Measurements from ENCODE around the gene RRBP1. TPM values are rescaled to one million over a fixed set of nuclear protein-coding genes. Genes with fewer than 3 reads are reported as not detected.
A peak's percentile ranks its signal among the peaks of the same experiment; 100 is the strongest.

Gene RRBP1
- total and polyA plus RNA-seq, 4 experiments from 2014 or later, result 0.63 to 33.7 (median 21.0) TPM

GRCh38 chr20:17652411-17652810 is 29.6 kb downstream of the RRBP1 start:
- ChIA-PET POLR2A (ENCODE audit: partially characterized antibody) (no interaction called here), CTCF (ENCODE audit: partially characterized antibody) (interaction anchor here (1.4 to 1.5 kb wide), 2 partner anchors 116 to 246 kb away, joined by 4 to 5 read pairs; no protein-coding TSS in a partner anchor)
- Histone ChIP-seq H3K4me1 (ENCODE audit: insufficient read depth, low read length) (no peaks in the 10 kb centered on the region), H3K27ac (ENCODE audit: low read depth, low read length) (no peak overlapping the region), H3K36me3 (ENCODE audit: insufficient read depth, low read length) (no peaks in the 10 kb centered on the region), H3K27me3 (ENCODE audit: insufficient read depth, low read length) (no peaks in the 10 kb centered on the region), H3K4me3 (ENCODE audit: low read length in 2 of 2) (no peak overlapping the region), H3K9me3 (ENCODE audit: control insufficient read depth in 1 of 2, low read length in 2 of 2) (no peaks in the 10 kb centered on the region)
- Mint-ChIP-seq H3K27me3 (no peaks in the 10 kb centered on the region), H3K4me1 (peaks cover 4 to 10% (median 5%) of the 10 kb centered on the region in 4 donors), H3K4me3 (no peak overlapping the region), H3K9me3 (no peaks in the 10 kb centered on the region), H3K36me3 (peaks cover 4 to 8% of the 10 kb centered on the region in 2 donors), H3K27ac (no peak overlapping the region)
- intact Hi-C loops (cut with micrococcal nuclease), result loop anchor here (10.0 kb wide), 1 partner anchor 242 kb away; no protein-coding TSS in a partner anchor
- DNase-seq, result no peak

GRCh38 chr20:17651760-17652388 is 30.2 kb downstream of the RRBP1 start:
- H3K4me1 Mint-ChIP-seq, result peaks cover 4 to 10% (median 5%) of the 10 kb centered on the region in 4 donors
- no peaks in the 10 kb centered on the region for H3K27me3 ChIP-seq (ENCODE audit: insufficient read depth, low read length)
- no peak overlapping the region for H3K4me3 Mint-ChIP-seq
- no peaks in the 10 kb centered on the region for H3K27me3 Mint-ChIP-seq
- no peak for DNase-seq
- intact Hi-C loops (cut with micrococcal nuclease), result loop anchor here (10.0 kb wide), 1 partner anchor 243 kb away; no protein-coding TSS in a partner anchor
- ChIA-PET POLR2A (ENCODE audit: partially characterized antibody) (no interaction called here), CTCF (ENCODE audit: partially characterized antibody) (interaction anchor here (1.0 to 1.4 kb wide), 2 partner anchors 28 to 115 kb away, joined by 3 to 4 read pairs; no protein-coding TSS in a partner anchor)
- H3K36me3 ChIP-seq (ENCODE audit: insufficient read depth, low read length), result no peaks in the 10 kb centered on the region
- no peak overlapping the region for H3K27ac ChIP-seq (ENCODE audit: low read depth, low read length)
- no peaks in the 10 kb centered on the region for H3K9me3 Mint-ChIP-seq
- no peak overlapping the region for H3K4me3 ChIP-seq (ENCODE audit: low read length in 2 of 2)
- peaks cover 4 to 5% of the 10 kb centered on the region in 2 donors for H3K36me3 Mint-ChIP-seq
- no peak overlapping the region for H3K27ac Mint-ChIP-seq
- no peaks in the 10 kb centered on the region for H3K4me1 ChIP-seq (ENCODE audit: insufficient read depth, low read length)
- no peaks in the 10 kb centered on the region for H3K9me3 ChIP-seq (ENCODE audit: control insufficient read depth in 1 of 2, low read length in 2 of 2)

- CTCF ChIA-PET (ENCODE audit: partially characterized antibody), result interaction anchor here (0.7 to 3.7 kb wide), 5 partner anchors 15 to 342 kb away, joined by 3 to 22 read pairs (median 3); no protein-coding TSS in a partner anchor
- intact Hi-C loops (cut with micrococcal nuclease), result loop anchor here (10.0 kb wide), 1 partner anchor 244 kb away; no protein-coding TSS in a partner anchor
Measured at GRCh38 chr20:17651129-17651759, 30.8 kb downstream of the RRBP1 start.

GRCh38 chr20:17650301-17651128 is 31.5 kb downstream of the RRBP1 start:
- CTCF ChIA-PET (ENCODE audit: partially characterized antibody), result interaction anchor here (0.7 to 3.7 kb wide), 7 partner anchors 16 to 343 kb away, joined by 3 to 22 read pairs (median 3); no protein-coding TSS in a partner anchor
- no peaks in the 10 kb centered on the region for H3K4me1 ChIP-seq (ENCODE audit: insufficient read depth, low read length)

More at GRCh38 chr20:17651129-17651759, 30.8 kb downstream of the RRBP1 start:
- H3K4me3 Mint-ChIP-seq, result no peak overlapping the region
- Histone ChIP-seq H3K36me3 (ENCODE audit: insufficient read depth, low read length) (no peaks in the 10 kb centered on the region), H3K4me1 (ENCODE audit: insufficient read depth, low read length) (no peaks in the 10 kb centered on the region), H3K9me3 (ENCODE audit: control insufficient read depth in 1 of 2, low read length in 2 of 2) (no peaks in the 10 kb centered on the region), H3K27ac (ENCODE audit: low read depth, low read length) (no peak overlapping the region), H3K4me3 (ENCODE audit: low read length in 2 of 2) (no peak overlapping the region), H3K27me3 (ENCODE audit: insufficient read depth, low read length) (no peaks in the 10 kb centered on the region)
- POLR2A ChIA-PET (ENCODE audit: partially characterized antibody), result no interaction called here
- peaks cover 4 to 10% (median 4%) of the 10 kb centered on the region in 4 donors for H3K4me1 Mint-ChIP-seq
- H3K27me3 Mint-ChIP-seq, result no peaks in the 10 kb centered on the region
- DNase-seq, result no peak
- H3K27ac Mint-ChIP-seq, result peak overlapping the region in 1 of 7 donors; percentile 26
- H3K36me3 Mint-ChIP-seq, result peaks cover 0 to 3% of the 10 kb centered on the region in 2 donors
- no peaks in the 10 kb centered on the region for H3K9me3 Mint-ChIP-seq

GRCh38 chr20:17648791-17649730 is 33.0 kb downstream of the RRBP1 start:
- intact Hi-C loops (cut with micrococcal nuclease), result loop anchor here (1.0 kb wide), 1 partner anchor 112 kb away; no protein-coding TSS in a partner anchor
- CTCF ChIA-PET (ENCODE audit: partially characterized antibody), result interaction anchor here (0.9 to 3.7 kb wide), 11 partner anchors 9 to 899 kb away, joined by 3 to 22 read pairs (median 3); no protein-coding TSS in a partner anchor
- Mint-ChIP-seq H3K36me3 (peaks cover 0 to 2% of the 10 kb centered on the region in 2 donors), H3K4me1 (peaks cover 2 to 8% (median 4%) of the 10 kb centered on the region in 4 donors), H3K27me3 (no peaks in the 10 kb centered on the region), H3K27ac (peak overlapping the region in 4 of 7 donors; percentile 25 to 84 (median 62)), H3K4me3 (no peak overlapping the region), H3K9me3 (no peaks in the 10 kb centered on the region)
- Histone ChIP-seq H3K27ac (ENCODE audit: low read depth, low read length) (no peak overlapping the region), H3K27me3 (ENCODE audit: insufficient read depth, low read length) (no peaks in the 10 kb centered on the region), H3K9me3 (ENCODE audit: control insufficient read depth in 1 of 2, low read length in 2 of 2) (no peaks in the 10 kb centered on the region), H3K4me3 (ENCODE audit: low read length in 2 of 2) (no peak overlapping the region), H3K36me3 (ENCODE audit: insufficient read depth, low read length) (no peaks in the 10 kb centered on the region), H3K4me1 (ENCODE audit: insufficient read depth, low read length) (no peaks in the 10 kb centered on the region)
- peak in 4 of 5 donors; percentile 17 to 24 (median 20) for DNase-seq
- POLR2A ChIA-PET (ENCODE audit: partially characterized antibody), result interaction anchor here (1.2 kb wide), 1 partner anchor 79 kb away, joined by 3 read pairs; the partner anchor contains the start of gene DSTN

More at GRCh38 chr20:17650301-17651128, 31.5 kb downstream of the RRBP1 start:
- Mint-ChIP-seq H3K9me3 (no peaks in the 10 kb centered on the region), H3K4me1 (peaks cover 4 to 10% (median 4%) of the 10 kb centered on the region in 4 donors), H3K36me3 (peaks cover 0 to 3% of the 10 kb centered on the region in 2 donors), H3K27ac (no peak overlapping the region), H3K27me3 (no peaks in the 10 kb centered on the region), H3K4me3 (no peak overlapping the region)
- Histone ChIP-seq H3K27me3 (ENCODE audit: insufficient read depth, low read length) (no peaks in the 10 kb centered on the region), H3K9me3 (ENCODE audit: control insufficient read depth in 1 of 2, low read length in 2 of 2) (no peaks in the 10 kb centered on the region), H3K27ac (ENCODE audit: low read depth, low read length) (no peak overlapping the region), H3K36me3 (ENCODE audit: insufficient read depth, low read length) (no peaks in the 10 kb centered on the region), H3K4me3 (ENCODE audit: low read length in 2 of 2) (no peak overlapping the region)
- intact Hi-C loops (cut with micrococcal nuclease), result loop anchor here (10.0 kb wide), 1 partner anchor 244 kb away; no protein-coding TSS in a partner anchor
- DNase-seq, result no peak
- POLR2A ChIA-PET (ENCODE audit: partially characterized antibody), result no interaction called here

GRCh38 chr20:17648315-17648646 is 33.8 kb downstream of the RRBP1 start:
- ChIA-PET CTCF (ENCODE audit: partially characterized antibody) (interaction anchor here (1.0 to 3.7 kb wide), 6 partner anchors 17 to 899 kb away, joined by 3 to 22 read pairs (median 3); no protein-coding TSS in a partner anchor), POLR2A (ENCODE audit: partially characterized antibody) (no interaction called here)
- H3K9me3 ChIP-seq (ENCODE audit: control insufficient read depth in 1 of 2, low read length in 2 of 2), result no peaks in the 10 kb centered on the region
- Mint-ChIP-seq H3K27ac (no peak overlapping the region), H3K4me3 (no peak overlapping the region), H3K36me3 (peaks cover 0 to 1% of the 10 kb centered on the region in 2 donors), H3K9me3 (no peaks in the 10 kb centered on the region), H3K4me1 (peaks cover 2 to 9% (median 4%) of the 10 kb centered on the region in 4 donors), H3K27me3 (no peaks in the 10 kb centered on the region)
- H3K4me1 ChIP-seq (ENCODE audit: insufficient read depth, low read length), result no peaks in the 10 kb centered on the region
- H3K36me3 ChIP-seq (ENCODE audit: insufficient read depth, low read length), result no peaks in the 10 kb centered on the region
- no peak for DNase-seq
- no peaks in the 10 kb centered on the region for H3K27me3 ChIP-seq (ENCODE audit: insufficient read depth, low read length)
- H3K4me3 ChIP-seq (ENCODE audit: low read length in 2 of 2), result no peak overlapping the region
- no peak overlapping the region for H3K27ac ChIP-seq (ENCODE audit: low read depth, low read length)
- intact Hi-C loops (cut with micrococcal nuclease), result no loop called here

Data from CD4-positive, alpha-beta memory T cell (primary cell).